Testis (tissue), 2 donors: Measurements from ENCODE around the gene OR8U1.

Experiments
- POLR2A ChIP-seq: fragments of 450-650 bp; IDR thresholded peaks from one replicate; pipeline ENCODE4 v1.6.1; 2017; ENCODE audit warnings: antibody characterized with exemption, mild to moderate bottlenecking, moderate library complexity
- TF ChIP-seq, protein P1 (sequence below), 3 experiments: fragments of 450-650 bp in 2 of 3; fragments of 200-600 bp in 1 of 3; sonication (generic) in 1 of 3; IDR thresholded peaks; one replicate each; pipeline ENCODE4 v1.5.1; 2016 to 2019; ENCODE audit warnings: antibody characterized with exemption in 3 of 3, mild to moderate bottlenecking in 2 of 3, moderate library complexity in 1 of 3

DNA sequence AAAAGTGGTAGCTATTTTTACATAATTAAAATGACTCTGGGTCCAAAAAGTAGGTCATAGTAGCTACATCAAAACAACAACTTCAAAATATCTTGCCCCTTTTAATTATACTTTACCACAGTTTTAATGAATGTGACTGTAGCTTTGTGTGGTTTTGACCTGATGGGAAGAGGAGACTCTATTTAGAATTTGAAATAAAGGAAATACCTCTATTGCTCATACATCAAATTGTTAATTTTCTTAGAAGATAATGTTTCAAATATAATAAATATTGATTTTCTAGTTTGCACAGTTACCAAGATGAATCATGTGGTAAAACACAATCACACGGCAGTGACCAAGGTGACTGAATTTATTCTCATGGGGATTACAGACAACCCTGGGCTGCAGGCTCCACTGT is 29.7 kb upstream of the OR8U1 start, which contains the start of gene OR8K1:
- TF ChIP-seq, protein P1, sequence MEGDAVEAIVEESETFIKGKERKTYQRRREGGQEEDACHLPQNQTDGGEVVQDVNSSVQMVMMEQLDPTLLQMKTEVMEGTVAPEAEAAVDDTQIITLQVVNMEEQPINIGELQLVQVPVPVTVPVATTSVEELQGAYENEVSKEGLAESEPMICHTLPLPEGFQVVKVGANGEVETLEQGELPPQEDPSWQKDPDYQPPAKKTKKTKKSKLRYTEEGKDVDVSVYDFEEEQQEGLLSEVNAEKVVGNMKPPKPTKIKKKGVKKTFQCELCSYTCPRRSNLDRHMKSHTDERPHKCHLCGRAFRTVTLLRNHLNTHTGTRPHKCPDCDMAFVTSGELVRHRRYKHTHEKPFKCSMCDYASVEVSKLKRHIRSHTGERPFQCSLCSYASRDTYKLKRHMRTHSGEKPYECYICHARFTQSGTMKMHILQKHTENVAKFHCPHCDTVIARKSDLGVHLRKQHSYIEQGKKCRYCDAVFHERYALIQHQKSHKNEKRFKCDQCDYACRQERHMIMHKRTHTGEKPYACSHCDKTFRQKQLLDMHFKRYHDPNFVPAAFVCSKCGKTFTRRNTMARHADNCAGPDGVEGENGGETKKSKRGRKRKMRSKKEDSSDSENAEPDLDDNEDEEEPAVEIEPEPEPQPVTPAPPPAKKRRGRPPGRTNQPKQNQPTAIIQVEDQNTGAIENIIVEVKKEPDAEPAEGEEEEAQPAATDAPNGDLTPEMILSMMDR (IDR thresholded peaks at IDR 0.05) = no peak
- TF ChIP-seq POLR2A = no peak
